ENCODE data around the gene VWA8. TPM values are rescaled to one million over a fixed set of nuclear protein-coding genes. Genes with fewer than 3 reads are reported as not detected.
"Not testable (repeated sequence)": the region's sequence is repeated elsewhere in the genome, so short reads cannot be mapped to it uniquely, and the experiment has no call there.

VWA8 gene
- total RNA-seq, 1 experiment from 2014 or later: 9.9 TPM

DNA sequence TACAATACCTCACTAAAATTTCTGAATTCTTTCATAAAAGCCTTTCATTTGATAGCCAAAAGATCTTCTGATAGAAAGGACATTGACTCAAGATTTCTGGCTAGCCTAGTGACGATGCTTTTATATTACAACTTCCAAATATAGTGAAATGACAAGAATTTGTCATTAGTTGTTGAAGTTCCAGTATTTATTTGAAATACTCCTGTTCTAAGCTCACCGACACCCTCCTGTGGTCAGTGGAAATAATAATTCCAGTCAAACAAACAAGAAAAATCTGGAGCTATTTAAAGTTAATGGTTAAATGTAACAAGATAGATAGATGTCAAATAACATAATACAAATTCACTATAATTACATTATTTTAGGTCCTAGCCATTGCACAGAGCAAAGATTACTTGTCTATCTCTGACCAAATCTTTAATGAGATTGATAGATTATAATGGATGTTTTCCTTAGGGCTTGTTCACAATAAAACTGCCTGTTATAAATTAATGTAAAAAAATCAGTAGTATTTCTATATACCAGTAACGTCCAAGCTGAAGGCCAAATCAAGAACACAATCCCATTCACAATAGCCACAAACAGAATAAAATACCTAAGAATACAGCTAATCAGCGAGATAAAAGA is 308.1 kb downstream of the VWA8 start:
- peak; percentile 21 for DNase-seq (ENCODE audit: low read depth)
- in situ Hi-C loops (cut with HindIII; ENCODE audit: low pct_unique_long_range_greater_than_20kb, low sequenced_read_pairs): no loop called here

GRCh38 chr13:41651413-41652058 is 309.4 kb downstream of the VWA8 start:
- in situ Hi-C loops (cut with HindIII; ENCODE audit: low pct_unique_long_range_greater_than_20kb, low sequenced_read_pairs): no loop called here
- no peak for DNase-seq (ENCODE audit: low read depth)

DNA sequence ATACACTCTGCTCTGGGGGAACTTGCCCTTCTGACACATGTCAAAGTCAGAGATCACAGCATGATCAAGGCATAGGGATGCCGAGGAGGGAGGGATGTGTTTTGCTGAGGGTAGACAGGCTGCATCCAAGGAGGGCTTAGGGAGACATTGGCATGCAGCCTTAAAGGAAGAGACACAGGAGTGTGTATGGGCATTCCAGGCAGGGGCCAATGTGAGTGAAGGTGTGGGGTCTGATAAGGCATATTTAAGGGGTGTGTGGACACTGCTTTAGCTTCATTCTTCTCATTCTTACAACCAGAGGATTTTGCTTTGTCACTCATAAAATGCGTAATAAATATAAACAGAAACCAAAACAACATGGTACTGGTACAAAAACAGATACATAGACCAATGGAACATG is 310.2 kb downstream of the VWA8 start:
- in situ Hi-C loops (cut with HindIII; ENCODE audit: low pct_unique_long_range_greater_than_20kb, low sequenced_read_pairs): no loop called here
- no peak for DNase-seq (ENCODE audit: low read depth)

- in situ Hi-C loops (cut with HindIII; ENCODE audit: low pct_unique_long_range_greater_than_20kb, low sequenced_read_pairs): no loop called here
Observed at GRCh38 chr13:41649659-41650058, 311.2 kb downstream of the VWA8 start.

GRCh38 chr13:41648314-41648935 is 312.5 kb downstream of the VWA8 start:
- peak; percentile 70 for DNase-seq (ENCODE audit: low read depth)
- in situ Hi-C loops (cut with HindIII; ENCODE audit: low pct_unique_long_range_greater_than_20kb, low sequenced_read_pairs): no loop called here

More at GRCh38 chr13:41649659-41650058, 311.2 kb downstream of the VWA8 start:
- DNase-seq (ENCODE audit: low read depth): no peak

- in situ Hi-C loops (cut with HindIII; ENCODE audit: low pct_unique_long_range_greater_than_20kb, low sequenced_read_pairs); DNase-seq (ENCODE audit: low read depth): not testable (repeated sequence)
Observed at GRCh38 chr13:41647699-41648313, 313.1 kb downstream of the VWA8 start.

- in situ Hi-C loops (cut with HindIII; ENCODE audit: low pct_unique_long_range_greater_than_20kb, low sequenced_read_pairs): no loop called here
- DNase-seq (ENCODE audit: low read depth): no peak
Observed at GRCh38 chr13:41645331-41645730, 315.6 kb downstream of the VWA8 start.

GRCh38 chr13:41644742-41645141 is 316.2 kb downstream of the VWA8 start:
- in situ Hi-C loops (cut with HindIII; ENCODE audit: low pct_unique_long_range_greater_than_20kb, low sequenced_read_pairs): no loop called here
- no peak for DNase-seq (ENCODE audit: low read depth)

DNA sequence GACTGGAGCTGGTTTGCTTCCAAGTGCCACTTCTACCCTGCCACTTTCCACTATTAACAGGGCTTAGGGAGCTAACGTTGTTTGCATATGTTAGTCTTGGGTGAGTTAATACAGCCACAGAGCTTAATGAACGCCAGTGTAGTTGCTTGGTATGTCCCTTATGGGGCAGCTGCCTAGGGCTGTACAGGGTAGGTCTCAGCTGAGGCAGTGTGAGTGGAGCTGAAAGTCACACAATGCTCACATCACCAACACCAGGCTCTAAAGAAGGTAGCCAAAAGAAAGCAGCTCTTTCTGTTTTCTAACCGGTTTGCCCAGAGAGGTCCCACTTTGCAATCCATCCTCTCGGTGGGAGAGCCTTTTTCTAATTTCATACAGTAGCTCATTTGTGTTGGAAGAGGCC is 317.4 kb downstream of the VWA8 start:
- in situ Hi-C loops (cut with HindIII; ENCODE audit: low pct_unique_long_range_greater_than_20kb, low sequenced_read_pairs): no loop called here
- no peak for DNase-seq (ENCODE audit: low read depth)

DNA sequence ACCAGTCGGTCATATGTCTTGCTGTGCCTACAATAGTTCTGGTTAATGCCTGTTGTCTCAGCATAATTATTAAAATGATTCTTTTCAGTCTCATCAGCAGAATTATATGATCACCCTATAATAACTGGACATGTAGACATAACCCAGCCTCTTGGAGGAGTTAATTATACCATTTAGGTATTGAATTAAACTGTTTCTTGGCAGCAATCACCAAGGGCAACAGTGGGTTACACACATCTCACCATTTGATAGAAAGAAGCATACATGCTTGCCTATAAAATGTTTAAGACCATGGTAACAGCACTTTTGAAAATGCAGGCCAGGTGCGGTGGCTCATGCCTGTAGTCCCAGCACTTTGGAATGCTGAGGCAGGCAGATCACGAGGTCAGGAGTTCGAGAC is 318.9 kb downstream of the VWA8 start:
- no peak for DNase-seq (ENCODE audit: low read depth)
- in situ Hi-C loops (cut with HindIII; ENCODE audit: low pct_unique_long_range_greater_than_20kb, low sequenced_read_pairs): no loop called here

DNA sequence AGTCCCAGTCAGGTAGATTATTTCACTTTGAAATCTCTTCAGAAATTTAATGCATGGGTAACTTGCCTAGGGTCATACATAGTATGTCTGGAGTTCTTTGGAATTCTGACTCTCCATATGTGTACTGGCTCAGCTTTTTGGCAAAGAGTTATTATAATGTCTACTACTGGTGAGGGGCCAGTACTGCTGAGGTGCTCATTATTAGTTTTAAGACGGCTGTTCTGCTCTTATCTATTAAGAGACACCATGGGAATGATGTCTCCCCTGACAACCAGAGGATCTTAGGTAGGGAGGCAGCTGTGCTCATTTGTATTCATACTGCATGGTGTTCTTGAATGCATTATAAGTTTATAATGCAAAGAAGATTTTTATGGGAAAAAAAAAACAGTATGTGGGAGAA is 319.5 kb downstream of the VWA8 start:
- in situ Hi-C loops (cut with HindIII; ENCODE audit: low pct_unique_long_range_greater_than_20kb, low sequenced_read_pairs): no loop called here
- DNase-seq (ENCODE audit: low read depth): no peak

DNA sequence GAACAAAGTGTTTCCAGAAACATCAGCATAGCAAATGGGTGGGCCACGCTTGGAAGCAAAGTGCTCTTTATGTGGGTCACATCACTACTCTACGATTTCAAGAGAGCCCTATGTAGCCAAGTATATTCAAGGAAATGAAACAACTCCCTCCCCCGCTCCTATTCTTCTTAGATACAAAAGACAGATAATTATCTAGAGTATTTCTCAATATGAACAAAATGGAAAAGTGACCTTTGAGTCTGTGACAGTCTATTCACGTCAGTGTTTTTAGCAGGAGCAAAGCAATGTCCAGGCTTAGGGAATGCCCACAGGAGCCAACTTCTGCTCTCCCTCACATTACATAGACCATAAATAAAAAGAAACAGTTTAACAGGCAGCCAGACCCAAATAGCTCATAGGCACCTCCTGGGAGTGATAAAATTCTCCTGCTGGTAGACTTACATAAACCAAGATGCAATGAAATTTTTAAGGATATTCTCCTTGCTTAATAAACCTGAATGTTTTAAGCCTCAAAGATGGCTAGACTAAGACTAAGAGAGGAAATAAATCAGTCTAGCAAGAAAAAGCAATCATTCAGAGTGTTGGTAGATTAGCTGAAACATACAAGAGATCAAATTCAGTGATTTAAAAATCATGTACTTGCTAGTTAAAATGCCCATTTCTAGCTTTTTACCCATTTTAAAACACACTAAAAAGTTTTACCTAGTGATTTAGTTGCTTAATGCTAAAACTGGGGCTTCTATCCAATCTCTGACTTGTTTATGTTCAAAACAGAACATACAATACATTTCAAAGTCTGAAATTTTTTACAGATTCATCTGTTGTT is 320.7 kb downstream of the VWA8 start:
- in situ Hi-C loops (cut with HindIII; ENCODE audit: low pct_unique_long_range_greater_than_20kb, low sequenced_read_pairs): no loop called here
- no peak for DNase-seq (ENCODE audit: low read depth)

DNA sequence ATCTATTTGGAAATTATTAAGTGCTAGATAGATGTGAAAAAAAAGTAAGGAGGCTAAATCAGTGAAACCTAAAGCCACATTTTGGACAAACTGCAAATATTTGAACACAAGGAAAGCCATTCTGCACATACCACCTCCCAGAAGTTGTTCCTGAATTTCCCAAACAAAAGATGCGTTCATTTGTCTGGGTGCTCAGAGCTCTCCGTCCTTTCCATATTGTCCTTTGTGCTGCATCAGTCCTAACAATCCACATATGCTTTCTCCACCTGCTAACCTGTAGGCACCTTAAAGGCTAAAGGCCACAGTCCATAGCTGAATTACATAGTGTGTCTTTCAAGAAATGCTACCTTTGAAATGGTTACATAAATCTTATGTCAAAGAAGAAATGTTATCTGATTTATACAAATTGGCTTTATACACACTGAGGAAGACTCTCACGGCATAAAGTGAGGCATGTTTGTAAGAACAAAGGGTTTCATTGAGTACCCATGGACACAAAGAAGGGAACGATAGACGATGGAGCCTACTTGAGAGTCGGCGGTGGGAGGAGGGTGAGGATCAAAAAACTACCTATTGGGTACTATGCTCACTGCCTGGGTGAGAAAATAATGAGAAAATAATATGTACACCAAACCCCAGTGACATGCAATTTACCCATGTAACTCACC is 321.5 kb downstream of the VWA8 start:
- in situ Hi-C loops (cut with HindIII; ENCODE audit: low pct_unique_long_range_greater_than_20kb, low sequenced_read_pairs): no loop called here
- DNase-seq (ENCODE audit: low read depth): no peak

GRCh38 chr13:41637586-41637985 is 323.3 kb downstream of the VWA8 start:
- no peak for DNase-seq (ENCODE audit: low read depth)
- in situ Hi-C loops (cut with HindIII; ENCODE audit: low pct_unique_long_range_greater_than_20kb, low sequenced_read_pairs): no loop called here

DNA sequence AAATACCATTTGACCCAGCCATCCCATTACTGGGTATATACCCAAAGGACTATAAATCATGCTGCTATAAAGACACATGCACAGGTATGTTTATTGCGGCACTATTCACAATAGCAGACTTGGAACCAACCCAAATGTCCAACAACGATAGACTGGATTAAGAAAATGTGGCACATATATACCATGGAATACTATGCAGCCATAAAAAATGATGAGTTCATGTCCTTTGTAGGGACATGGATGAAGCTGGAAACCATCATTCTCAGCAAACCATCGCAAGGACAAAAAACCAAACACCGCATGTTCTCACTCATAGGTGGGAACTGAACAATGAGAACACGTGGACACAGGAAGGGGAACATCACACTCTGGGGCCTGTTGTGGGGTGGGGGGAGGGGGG is 323.9 kb downstream of the VWA8 start:
- DNase-seq (ENCODE audit: low read depth); in situ Hi-C loops (cut with HindIII; ENCODE audit: low pct_unique_long_range_greater_than_20kb, low sequenced_read_pairs): not testable (repeated sequence)

GRCh38 chr13:41636590-41636989 is 324.3 kb downstream of the VWA8 start:
- in situ Hi-C loops (cut with HindIII; ENCODE audit: low pct_unique_long_range_greater_than_20kb, low sequenced_read_pairs); DNase-seq (ENCODE audit: low read depth): not testable (repeated sequence)

DNA sequence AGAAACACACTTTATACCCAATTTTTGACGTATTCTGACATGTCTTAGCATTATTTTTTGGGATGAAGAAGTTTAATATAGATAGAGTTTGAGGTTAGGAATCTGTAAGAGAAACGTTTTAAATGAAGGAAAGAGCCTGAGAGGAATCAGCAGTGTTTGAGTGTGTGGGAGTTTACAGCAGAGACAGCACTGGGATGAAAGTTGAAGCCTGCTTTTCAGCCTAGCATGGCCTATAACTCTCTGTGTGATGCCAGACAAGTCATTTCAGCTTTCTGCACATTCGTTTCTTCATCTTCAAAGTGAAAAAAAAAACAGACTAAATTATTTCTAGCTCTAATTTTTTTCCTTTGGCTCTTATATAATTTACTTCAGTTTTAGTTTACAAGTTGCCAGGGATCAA is 326.5 kb downstream of the VWA8 start:
- no peak for DNase-seq (ENCODE audit: low read depth)
- in situ Hi-C loops (cut with HindIII; ENCODE audit: low pct_unique_long_range_greater_than_20kb, low sequenced_read_pairs): no loop called here

DNA sequence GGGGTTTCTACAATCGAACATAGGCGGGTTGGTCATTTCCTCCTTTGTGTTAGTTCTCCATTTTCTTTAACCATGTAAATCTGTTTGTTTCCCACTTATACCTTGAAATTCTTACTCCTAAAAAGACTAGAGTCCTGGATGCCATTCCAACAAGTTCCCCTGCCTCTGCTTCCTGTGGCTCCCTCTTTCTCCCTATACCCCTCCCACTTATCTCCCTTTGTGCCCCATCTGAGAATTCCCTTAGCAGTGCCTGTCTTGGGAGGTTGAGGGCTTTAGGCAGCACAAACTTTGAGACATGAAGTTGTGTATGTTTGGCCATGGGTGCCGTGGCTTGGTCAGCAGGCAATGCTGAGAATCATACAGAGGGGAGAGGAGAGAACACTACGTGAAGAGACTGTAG is 327.1 kb downstream of the VWA8 start:
- in situ Hi-C loops (cut with HindIII; ENCODE audit: low pct_unique_long_range_greater_than_20kb, low sequenced_read_pairs): no loop called here

More for the DNA sequence above, 327.1 kb downstream of the VWA8 start:
- no peak for DNase-seq (ENCODE audit: low read depth)
